Astrocyte (in vitro differentiated cells and primary cell): Measurements from ENCODE around the gene LRP10. TPM values are rescaled to one million over a fixed set of nuclear protein-coding genes. Genes with fewer than 3 reads are reported as not detected.
"Not testable (repeated sequence)": the region's sequence is repeated elsewhere in the genome, so short reads cannot be mapped to it uniquely, and the experiment has no call there.

Source experiments
- DNase-seq: peaks from one replicate; pipeline ENCODE4 v3.0.0-alpha.2; 2010; ENCODE audit warnings: low read depth
- FAIRE-seq: peaks from 2 replicates; lab custom pipeline; 2011; peaks lifted over from hg19 to GRCh38; lab: Jason Lieb, UNC
- H2AFZ ChIP-seq: 2 replicates; pipeline ENCODE4 v1.6.0; 2012; ENCODE audit warnings: low read depth, low read length, inconsistent platforms
- H3K27ac ChIP-seq: 2 replicates; pipeline ENCODE4 v1.5.1; 2011; ENCODE audit warnings: low read depth, low read length, inconsistent platforms
- H3K27me3 ChIP-seq: 2 replicates; pipeline ENCODE4 v1.6.0; 2011; ENCODE audit warnings: low read length, inconsistent platforms; ENCODE audit not compliant: insufficient read depth
- H3K36me3 ChIP-seq: 2 replicates; pipeline ENCODE4 v1.5.1; 2011; ENCODE audit warnings: low read length, inconsistent platforms; ENCODE audit not compliant: insufficient read depth
- H3K4me1 ChIP-seq: 2 replicates; pipeline ENCODE4 v1.5.1; 2011; ENCODE audit warnings: low read length, inconsistent platforms; ENCODE audit not compliant: insufficient read depth
- H3K4me2 ChIP-seq: 2 replicates; pipeline ENCODE4 v1.6.0; 2012; ENCODE audit warnings: low read length, inconsistent platforms
- H3K4me3 ChIP-seq: 2 replicates; pipeline ENCODE4 v1.5.1; 2011; ENCODE audit warnings: low read depth, mild to moderate bottlenecking, low read length, inconsistent platforms; ENCODE audit not compliant: insufficient read depth
- H3K79me2 ChIP-seq: 2 replicates; pipeline ENCODE4 v1.6.0; 2012; ENCODE audit warnings: mild to moderate bottlenecking, low read length, inconsistent platforms; ENCODE audit not compliant: insufficient read depth
- H3K9ac ChIP-seq: 2 replicates; pipeline ENCODE4 v1.6.0; 2012; ENCODE audit warnings: mild to moderate bottlenecking, low read length, inconsistent platforms
- H3K9me3 ChIP-seq: 2 replicates; pipeline ENCODE4 v1.5.1; 2012; ENCODE audit warnings: low read depth, mild to moderate bottlenecking, low read length, inconsistent platforms; ENCODE audit not compliant: insufficient read depth
- H4K20me1 ChIP-seq: 2 replicates; pipeline ENCODE4 v1.6.0; 2012; ENCODE audit warnings: low read length, inconsistent platforms; ENCODE audit not compliant: insufficient read depth
- H3K27ac Mint-ChIP-seq: one replicate; pipeline ENCODE4 v1.8.0; 2021; ENCODE audit warnings: mild to moderate bottlenecking, mixed read lengths; ENCODE audit not compliant: unreplicated experiment
- H3K27me3 Mint-ChIP-seq: one replicate; pipeline ENCODE4 v1.8.0; 2021; ENCODE audit warnings: low read depth, mixed read lengths; ENCODE audit not compliant: unreplicated experiment
- H3K36me3 Mint-ChIP-seq: one replicate; pipeline ENCODE4 v1.8.0; 2021; ENCODE audit warnings: low read depth, mixed read lengths; ENCODE audit not compliant: unreplicated experiment
- H3K4me1 Mint-ChIP-seq: one replicate; pipeline ENCODE4 v1.8.0; 2021; ENCODE audit warnings: low read depth, mixed read lengths; ENCODE audit not compliant: unreplicated experiment
- H3K4me3 Mint-ChIP-seq: one replicate; pipeline ENCODE4 v1.8.0; 2021; ENCODE audit warnings: mild to moderate bottlenecking, moderate library complexity, mixed read lengths; ENCODE audit not compliant: unreplicated experiment
- H3K9me3 Mint-ChIP-seq: one replicate; pipeline ENCODE4 v1.8.0; 2021; ENCODE audit warnings: mild to moderate bottlenecking, mixed read lengths; ENCODE audit not compliant: unreplicated experiment
- EZH2 ChIP-seq: IDR thresholded peaks from 2 replicates; pipeline ENCODE4 v1.6.1; 2012; ENCODE audit warnings: mild to moderate bottlenecking, low read length, inconsistent platforms; ENCODE audit not compliant: insufficient read depth
- total RNA-seq: library from RNA; stranded (reverse); gene quantifications from 2 replicates; pipeline ENCODE4 v1.2.1, GENCODE V29; 2021
- TF ChIP-seq, protein P1 (sequence below): IDR thresholded peaks from 2 replicates; pipeline ENCODE4 v1.5.1; 2011; ENCODE audit warnings: low read depth, mild to moderate bottlenecking, inconsistent platforms, low read length, moderate library complexity; ENCODE audit not compliant: insufficient read depth

Gene LRP10
- total RNA-seq, 1 donor from 2014 or later, result 142 TPM

GRCh38 chr14:22822571-22823098 is 48.9 kb upstream of the LRP10 start:
- Histone ChIP-seq H3K27ac (peak overlapping the region; percentile 69), H2AFZ (peak overlapping the region; percentile 83), H3K79me2 (no peaks in the 10 kb centered on the region), H3K9me3 (no peaks in the 10 kb centered on the region), H4K20me1 (no peaks in the 10 kb centered on the region), H3K4me1 (peaks cover 27% of the 10 kb centered on the region), H3K4me3 (peak overlapping the region; percentile 54), H3K27me3 (no peaks in the 10 kb centered on the region), H3K36me3 (no peaks in the 10 kb centered on the region), H3K4me2 (peak overlapping the region; percentile 80), H3K9ac (peak overlapping the region; percentile 64)
- H3K4me3 Mint-ChIP-seq, result peak overlapping the region; percentile 75
- no peaks in the 10 kb centered on the region for H3K27me3 Mint-ChIP-seq
- TF ChIP-seq EZH2, result no peak
- TF ChIP-seq, protein P1, sequence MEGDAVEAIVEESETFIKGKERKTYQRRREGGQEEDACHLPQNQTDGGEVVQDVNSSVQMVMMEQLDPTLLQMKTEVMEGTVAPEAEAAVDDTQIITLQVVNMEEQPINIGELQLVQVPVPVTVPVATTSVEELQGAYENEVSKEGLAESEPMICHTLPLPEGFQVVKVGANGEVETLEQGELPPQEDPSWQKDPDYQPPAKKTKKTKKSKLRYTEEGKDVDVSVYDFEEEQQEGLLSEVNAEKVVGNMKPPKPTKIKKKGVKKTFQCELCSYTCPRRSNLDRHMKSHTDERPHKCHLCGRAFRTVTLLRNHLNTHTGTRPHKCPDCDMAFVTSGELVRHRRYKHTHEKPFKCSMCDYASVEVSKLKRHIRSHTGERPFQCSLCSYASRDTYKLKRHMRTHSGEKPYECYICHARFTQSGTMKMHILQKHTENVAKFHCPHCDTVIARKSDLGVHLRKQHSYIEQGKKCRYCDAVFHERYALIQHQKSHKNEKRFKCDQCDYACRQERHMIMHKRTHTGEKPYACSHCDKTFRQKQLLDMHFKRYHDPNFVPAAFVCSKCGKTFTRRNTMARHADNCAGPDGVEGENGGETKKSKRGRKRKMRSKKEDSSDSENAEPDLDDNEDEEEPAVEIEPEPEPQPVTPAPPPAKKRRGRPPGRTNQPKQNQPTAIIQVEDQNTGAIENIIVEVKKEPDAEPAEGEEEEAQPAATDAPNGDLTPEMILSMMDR, result peak; percentile 71
- no peaks in the 10 kb centered on the region for H3K36me3 Mint-ChIP-seq
- H3K4me1 Mint-ChIP-seq, result peaks cover 48% of the 10 kb centered on the region
- H3K27ac Mint-ChIP-seq, result peak overlapping the region; percentile 99
- no peak for FAIRE-seq
- peak; percentile 85 for DNase-seq
- no peaks in the 10 kb centered on the region for H3K9me3 Mint-ChIP-seq

DNA sequence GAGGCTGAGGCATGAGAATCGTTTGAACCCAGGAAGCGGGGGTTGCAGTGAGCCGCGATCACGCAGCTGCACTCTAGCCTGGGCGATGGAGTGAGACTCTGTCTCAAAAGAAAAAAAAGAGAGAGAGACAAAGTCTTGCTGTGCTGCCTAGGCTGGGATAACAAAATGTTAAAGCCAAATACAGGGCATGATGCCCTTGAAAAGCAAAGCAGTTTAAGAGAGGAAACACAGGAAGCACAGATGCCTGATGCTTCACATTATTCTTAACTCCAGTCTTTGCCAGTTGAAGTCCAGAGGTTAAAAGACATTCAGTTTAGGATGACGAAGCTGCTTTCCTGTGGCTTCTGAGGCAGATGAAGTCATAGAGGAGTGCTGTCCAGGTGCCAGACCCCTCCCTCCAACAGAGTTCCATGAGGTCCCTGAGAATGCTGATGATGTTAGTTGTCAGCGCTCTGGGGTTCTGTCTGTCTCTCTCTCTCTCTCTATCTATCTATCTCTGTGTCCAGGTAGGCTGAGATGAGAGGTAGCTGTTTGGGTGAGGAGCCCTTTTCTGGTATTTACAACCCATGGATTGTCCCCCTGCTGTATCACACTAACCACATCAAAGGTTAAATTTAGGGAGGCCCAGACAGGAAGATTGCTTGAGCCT is 46.7 kb upstream of the LRP10 start:
- Histone ChIP-seq H3K27ac (peak overlapping the region; percentile 78), H3K4me1 (peaks cover 17% of the 10 kb centered on the region), H3K36me3 (no peaks in the 10 kb centered on the region), H3K79me2 (peaks cover 4% of the 10 kb centered on the region), H3K9ac (peak overlapping the region; percentile 70), H3K4me3 (peak overlapping the region; percentile 0), H2AFZ (peak overlapping the region; percentile 19), H3K4me2 (peak overlapping the region; percentile 65), H4K20me1 (no peaks in the 10 kb centered on the region), H3K9me3 (no peaks in the 10 kb centered on the region), H3K27me3 (no peaks in the 10 kb centered on the region)
- H3K4me3 Mint-ChIP-seq, result peak overlapping the region; percentile 8
- FAIRE-seq (no peak), DNase-seq (peak; percentile 97)
- H3K36me3 Mint-ChIP-seq, result no peaks in the 10 kb centered on the region
- peaks cover 3% of the 10 kb centered on the region for H3K9me3 Mint-ChIP-seq
- no peaks in the 10 kb centered on the region for H3K27me3 Mint-ChIP-seq
- H3K27ac Mint-ChIP-seq, result peak overlapping the region; percentile 99
- H3K4me1 Mint-ChIP-seq, result peaks cover 35% of the 10 kb centered on the region
- TF ChIP-seq EZH2, result no peak
- TF ChIP-seq, protein P1, result no peak

- FAIRE-seq, H3K9me3 ChIP-seq, H3K9me3 Mint-ChIP-seq, H3K27me3 Mint-ChIP-seq, DNase-seq, H4K20me1 ChIP-seq, H3K36me3 Mint-ChIP-seq, H3K27me3 ChIP-seq: not testable (repeated sequence)
- peaks cover 13% of the 10 kb centered on the region for H3K4me1 ChIP-seq
- peak overlapping the region; percentile 82 for H3K27ac ChIP-seq
- peaks cover 28% of the 10 kb centered on the region for H3K79me2 ChIP-seq
- H3K4me2 ChIP-seq, result peak overlapping the region; percentile 95
- Mint-ChIP-seq H3K4me1 (peaks cover 16% of the 10 kb centered on the region), H3K27ac (peak overlapping the region; percentile 99), H3K4me3 (peak overlapping the region; percentile 95)
- H3K36me3 ChIP-seq, result peaks cover 15% of the 10 kb centered on the region
- peak overlapping the region; percentile 97 for H2AFZ ChIP-seq
- peak overlapping the region; percentile 95 for H3K9ac ChIP-seq
- peak overlapping the region; percentile 85 for H3K4me3 ChIP-seq
These were observed 42.4 kb upstream of the LRP10 start for GRCh38 chr14:22829076-22829660.
